Bronchial epithelial cell (primary cell): ENCODE measurements around the gene CIAO2A. TPM values are rescaled to one million over a fixed set of nuclear protein-coding genes. Genes with fewer than 3 reads are reported as not detected.

Source experiments
- DNase-seq: peaks from one replicate; pipeline ENCODE4 v3.0.0-alpha.2; 2010; ENCODE audit warnings: low read depth
- FAIRE-seq: peaks from 2 replicates; lab custom pipeline; 2011; peaks lifted over from hg19 to GRCh38; lab: Jason Lieb, UNC
- H3K27me3 ChIP-seq: 2 replicates; pipeline ENCODE4 v1.5.1; 2011; ENCODE audit warnings: low read length; ENCODE audit not compliant: control insufficient read depth, insufficient read depth
- H3K36me3 ChIP-seq: 2 replicates; pipeline ENCODE4 v1.5.1; 2011; ENCODE audit warnings: low read length; ENCODE audit not compliant: control insufficient read depth, insufficient read depth
- H3K4me3 ChIP-seq: 2 replicates; pipeline ENCODE4 v1.5.1; 2011; ENCODE audit warnings: mild to moderate bottlenecking, low read depth, low read length, control low read depth
- CTCF ChIP-seq: IDR thresholded peaks from 2 replicates; pipeline ENCODE4 v1.5.1; 2011; ENCODE audit warnings: mild to moderate bottlenecking, moderate library complexity, low read length, control low read depth, inconsistent platforms; ENCODE audit not compliant: insufficient read depth, severe bottlenecking
- total RNA-seq: library from RNA; depleted of rRNA; stranded (reverse); fragments of >200 nt; gene quantifications from 2 replicates; pipeline ENCODE4 v1.2.1, GENCODE V29; 2014

Gene CIAO2A
- total RNA-seq: 53.0 and 62.1 TPM in 2 replicates

GRCh38 chr15:64093627-64094417 is at the start of gene CIAO2A:
Gene CIAO2A, minus strand, starts transcription at chr15:64093838. Its CDS starts 70 bp downstream, at chr15:64093768.
- no peak for TF ChIP-seq CTCF
- peaks cover 1% of the 10 kb centered on the region for H3K36me3 ChIP-seq
- FAIRE-seq: no peak
- H3K4me3 ChIP-seq: peak within 1 kb of the TSS; percentile 76
- peak; percentile 99 for DNase-seq
- no peaks in the 10 kb centered on the region for H3K27me3 ChIP-seq

- Histone ChIP-seq H3K4me3 (no peak overlapping the region), H3K27me3 (no peaks in the 10 kb centered on the region), H3K36me3 (peaks cover 8% of the 10 kb centered on the region)
- DNase-seq: no peak
- no peak for FAIRE-seq
- no peak for TF ChIP-seq CTCF
Measured at GRCh38 chr15:64143276-64143675, 49.6 kb upstream of the CIAO2A start.

GRCh38 chr15:64141798-64142512 is 48.3 kb upstream of the CIAO2A start:
- H3K4me3 ChIP-seq: no peak overlapping the region
- no peak for FAIRE-seq
- DNase-seq: no peak
- no peaks in the 10 kb centered on the region for H3K27me3 ChIP-seq
- TF ChIP-seq CTCF: no peak
- peaks cover 14% of the 10 kb centered on the region for H3K36me3 ChIP-seq

- Histone ChIP-seq H3K4me3 (no peak overlapping the region), H3K36me3 (peaks cover 25% of the 10 kb centered on the region), H3K27me3 (no peaks in the 10 kb centered on the region)
- FAIRE-seq (no peak), DNase-seq (no peak)
- no peak for TF ChIP-seq CTCF
Measured at GRCh38 chr15:64138331-64138941, 44.8 kb upstream of the CIAO2A start.

GRCh38 chr15:64137226-64137833 is 43.7 kb upstream of the CIAO2A start:
- TF ChIP-seq CTCF: no peak
- Histone ChIP-seq H3K4me3 (no peak overlapping the region), H3K36me3 (peaks cover 22% of the 10 kb centered on the region), H3K27me3 (no peaks in the 10 kb centered on the region)
- DNase-seq (no peak), FAIRE-seq (no peak)
